Forelimb muscle (tissue), 1 donor: Measurements from ENCODE around the gene HIF3A. TPM values are rescaled to one million over a fixed set of nuclear protein-coding genes. Genes with fewer than 3 reads are reported as not detected.
"Not testable (repeated sequence)": the region's sequence is repeated elsewhere in the genome, so short reads cannot be mapped to it uniquely, and the experiment has no call there.

Experiments
- DNase-seq: peaks from one replicate; pipeline ENCODE4 v3.0.0-alpha.2; 2013; ENCODE audit warnings: low read depth
- polyA plus RNA-seq: library from polyadenylated mRNA; unstranded; fragments of 120-200 nt; gene quantifications from one replicate; pipeline ENCODE4 v1.2.1, GENCODE V29; 2013; ENCODE audit not compliant: insufficient read length

HIF3A gene
- polyA plus RNA-seq, 1 donor: 330 TPM

DNA sequence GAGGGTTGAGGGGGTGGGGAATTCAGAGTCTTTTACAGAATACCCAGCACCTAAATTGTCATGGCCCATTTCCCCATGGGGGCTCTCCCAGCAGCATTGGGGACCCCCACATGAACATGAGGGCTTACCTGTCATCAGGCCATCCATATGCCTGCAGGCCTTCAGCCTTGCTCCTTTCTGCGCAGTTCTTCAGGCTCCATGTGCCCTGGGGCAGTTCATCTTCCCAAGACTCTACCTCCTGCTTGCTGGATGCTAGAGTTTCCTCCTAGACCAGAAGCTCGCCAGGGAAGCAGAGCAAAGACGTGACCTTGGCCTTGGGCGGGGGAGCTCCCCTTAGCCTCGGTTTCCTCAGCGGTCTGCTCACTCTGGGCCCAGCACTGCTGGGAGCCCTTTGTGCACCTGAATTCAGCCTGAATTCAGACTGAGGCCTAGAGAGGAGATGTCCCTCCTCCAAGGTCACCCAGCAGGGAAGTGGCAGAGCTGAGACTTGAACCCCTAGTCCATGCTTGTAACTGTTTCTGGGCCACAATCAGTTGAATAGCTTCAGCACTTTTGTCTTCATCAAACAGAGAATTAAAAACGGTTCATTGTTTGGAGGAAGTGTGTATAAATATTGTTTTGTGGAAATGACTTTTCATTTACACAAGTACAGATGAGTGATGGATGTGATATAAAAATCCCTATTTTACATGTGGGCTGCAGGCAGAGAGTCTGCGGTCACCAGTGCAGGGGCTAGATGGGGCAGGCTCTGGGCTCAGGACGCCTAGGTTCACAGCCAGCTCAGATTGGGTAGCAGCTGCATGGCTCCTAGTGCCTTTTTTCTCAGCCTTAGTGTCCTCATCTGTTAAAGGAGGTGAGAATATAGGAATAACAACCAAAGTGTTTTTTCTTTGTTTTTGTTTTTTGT is 59.6 kb downstream of the HIF3A start:
- no peak for DNase-seq

GRCh38 chr19:46357846-46358583 is 61.2 kb downstream of the HIF3A start:
- DNase-seq: no peak

DNA sequence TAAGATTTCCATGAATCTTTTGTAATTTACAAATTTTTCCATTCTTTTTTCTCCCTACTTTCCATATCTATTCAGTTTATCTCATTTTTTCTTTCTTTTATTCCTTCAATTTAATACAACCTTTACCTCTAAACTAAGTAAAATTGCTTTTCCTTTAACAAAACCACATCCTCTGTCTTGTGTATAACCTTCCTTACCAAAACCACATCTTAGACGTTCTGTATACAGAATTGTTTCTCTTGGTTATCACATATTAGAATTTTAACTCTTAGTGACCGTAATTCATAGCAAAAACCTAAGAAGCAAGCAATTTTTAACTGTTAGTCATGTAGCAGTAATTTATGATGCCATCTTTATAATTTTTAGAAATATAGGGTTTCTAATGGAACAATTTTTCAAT is 65.1 kb downstream of the HIF3A start:
- no peak for DNase-seq

DNA sequence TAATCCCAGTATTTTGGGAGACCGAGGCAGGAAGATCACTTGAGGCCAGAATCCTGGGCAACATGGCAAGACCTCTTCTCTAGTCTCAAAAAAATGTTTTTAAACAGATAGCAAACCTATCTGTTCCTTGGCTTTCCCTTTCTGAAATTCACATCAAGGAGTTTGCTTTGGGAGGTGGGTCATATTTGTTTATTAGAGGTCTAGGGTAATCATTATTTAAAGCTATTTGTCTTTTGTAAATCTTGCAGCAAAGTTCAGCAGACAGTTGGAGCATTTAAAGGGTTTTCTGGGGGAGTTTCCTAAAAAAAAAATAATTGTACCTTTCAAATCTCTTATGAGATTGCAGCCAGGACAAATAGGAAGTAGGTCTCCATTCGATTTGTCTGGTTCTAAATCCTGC is 67.5 kb downstream of the HIF3A start:
- no peak for DNase-seq

DNA sequence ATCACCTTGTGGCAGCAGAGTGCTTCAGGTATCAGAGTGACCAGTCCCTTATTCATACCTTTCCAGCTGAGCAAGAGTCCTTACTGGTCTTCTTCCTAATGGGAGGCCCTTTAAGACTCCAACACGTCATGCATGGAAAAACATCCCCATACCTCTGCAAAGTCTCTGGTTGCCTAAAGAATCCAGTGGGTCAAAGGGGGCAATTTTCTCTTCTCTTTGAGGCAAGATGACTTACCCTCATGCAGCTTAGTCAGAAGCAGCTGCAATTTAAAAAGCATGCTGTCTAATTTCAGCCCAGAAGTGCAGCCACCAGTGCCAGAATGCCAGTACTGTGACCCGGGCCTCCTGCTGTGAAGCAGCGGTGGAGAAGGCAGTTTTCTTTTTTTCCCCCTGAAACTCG is 68.7 kb downstream of the HIF3A start:
- no peak for DNase-seq

GRCh38 chr19:46366620-46367292 is 69.9 kb downstream of the HIF3A start:
- no peak for DNase-seq

GRCh38 chr19:46367426-46367825 is 70.6 kb downstream of the HIF3A start:
- no peak for DNase-seq

GRCh38 chr19:46368116-46368515 is 71.3 kb downstream of the HIF3A start:
- DNase-seq: no peak

GRCh38 chr19:46369817-46370216 is 73.0 kb downstream of the HIF3A start:
- DNase-seq: no peak

DNA sequence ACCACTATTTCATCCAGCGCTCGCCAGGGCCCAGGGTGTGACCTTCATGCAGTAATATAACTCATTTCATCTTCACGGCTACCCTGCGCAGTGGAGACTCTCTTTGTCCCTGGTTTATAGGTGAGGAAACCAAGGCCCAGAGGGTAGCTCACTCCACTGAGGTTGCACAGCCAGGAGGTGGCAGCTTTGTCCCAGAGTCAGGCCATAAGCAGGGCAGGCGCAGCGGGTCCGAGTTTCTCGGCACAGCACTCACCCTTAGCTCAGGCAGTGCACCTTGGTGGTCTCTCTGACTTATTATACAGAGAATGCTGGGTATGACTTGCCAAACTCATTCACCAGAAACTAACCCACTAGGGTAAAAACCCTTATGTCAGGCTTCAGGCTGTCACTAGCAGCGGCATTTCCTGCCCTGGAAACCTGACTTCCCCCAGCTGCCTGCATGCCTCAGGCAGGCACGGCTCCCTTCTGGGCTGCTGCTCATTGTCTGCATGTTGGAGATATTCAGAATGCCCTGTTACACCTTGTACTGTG is 74.6 kb downstream of the HIF3A start:
- no peak for DNase-seq

GRCh38 chr19:46372901-46373490 is 76.2 kb downstream of the HIF3A start:
- DNase-seq: no peak

- no peak for DNase-seq
Measured at GRCh38 chr19:46373491-46374359, 76.9 kb downstream of the HIF3A start.

- no peak for DNase-seq
Measured at GRCh38 chr19:46374536-46375475, 78.0 kb downstream of the HIF3A start.

GRCh38 chr19:46375476-46376067 is 78.7 kb downstream of the HIF3A start:
- not testable (repeated sequence) for DNase-seq

- no peak for DNase-seq
Measured at GRCh38 chr19:46376241-46377153, 79.7 kb downstream of the HIF3A start.

GRCh38 chr19:46378268-46378667 is 81.4 kb downstream of the HIF3A start:
- DNase-seq: peak; percentile 88

- no peak for DNase-seq
Measured at GRCh38 chr19:46380690-46381089, 83.8 kb downstream of the HIF3A start.

GRCh38 chr19:46381346-46381745 is 84.5 kb downstream of the HIF3A start:
- no peak for DNase-seq
